ENCODE measurements around the gene MAGEH1. TPM values are rescaled to one million over a fixed set of nuclear protein-coding genes. Genes with fewer than 3 reads are reported as not detected.
A peak's percentile ranks its signal among the peaks of the same experiment; 100 is the strongest.

Gene MAGEH1
- total and polyA plus RNA-seq, 7 donors = 5.8 to 20.4 (median 8.2) TPM

DNA sequence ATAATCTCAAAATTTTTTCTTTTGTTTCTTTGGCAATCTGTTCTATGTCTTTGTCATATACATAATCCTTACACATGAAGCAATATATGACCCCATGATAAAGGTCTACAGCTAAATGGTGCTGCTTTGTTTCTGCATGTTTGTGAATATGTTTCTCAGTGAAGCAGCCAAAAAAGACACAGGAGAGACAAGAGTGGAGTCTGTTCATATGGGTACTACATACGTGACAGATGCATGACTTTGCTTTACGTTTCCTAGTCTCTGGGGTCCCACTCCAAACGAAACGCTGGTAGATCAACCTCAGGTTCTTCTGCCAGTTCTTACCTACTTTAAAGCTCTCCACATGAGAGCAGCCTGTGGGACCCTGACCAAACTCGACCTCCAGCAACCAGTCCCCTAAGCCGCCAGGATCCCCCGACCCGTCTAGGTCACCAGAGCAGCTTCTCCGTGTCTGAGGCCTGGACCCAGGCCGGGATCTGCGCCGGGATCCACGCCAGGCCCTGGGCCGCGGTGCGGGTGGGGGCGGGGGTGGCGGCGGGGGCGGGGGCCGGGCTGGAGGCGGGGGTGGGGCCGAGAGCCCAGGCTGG is 36.2 kb downstream of the MAGEH1 start:
- ATAC-seq = peak in 2 of 4 donors; percentile 66 to 72
- intact Hi-C loops (cut with DNase I) = no loop called here

DNA sequence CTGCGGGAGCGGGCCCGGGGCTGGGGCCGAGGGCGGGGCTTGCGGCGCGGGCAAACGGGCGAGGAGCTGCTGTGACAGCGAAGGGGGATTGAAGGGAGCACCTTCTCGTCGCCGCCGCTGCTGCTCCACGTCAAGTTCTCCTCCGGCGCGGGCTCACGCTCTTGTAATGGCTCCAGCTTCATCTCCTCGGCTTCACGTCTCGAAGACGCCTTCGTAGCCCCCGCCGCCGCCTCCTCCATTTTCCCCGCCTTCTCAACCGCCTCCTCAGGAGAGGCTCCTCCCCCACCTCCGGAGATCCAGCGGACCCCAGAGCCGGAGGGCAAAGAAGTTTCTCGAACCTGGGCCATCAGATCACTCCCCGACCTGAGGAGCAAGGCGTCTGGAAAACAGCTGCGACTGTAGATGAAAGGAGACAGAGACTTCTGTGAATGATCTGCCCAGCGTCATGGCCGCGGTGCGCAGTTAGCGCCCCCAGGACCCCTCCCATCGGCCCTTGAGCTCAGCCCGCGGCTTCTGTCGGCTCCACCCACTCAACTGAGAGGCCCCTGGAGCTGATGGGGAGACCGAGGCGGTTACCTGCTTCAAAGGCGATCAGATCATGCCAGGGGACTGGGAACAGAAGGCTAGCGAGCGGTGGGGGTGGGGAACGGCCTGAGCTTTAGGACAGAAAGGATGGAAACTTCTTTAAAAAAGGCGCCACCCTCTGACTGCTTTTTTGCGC is 36.8 kb downstream of the MAGEH1 start:
- H3K4me1 ChIP-seq = no peaks in the 10 kb centered on the region
- H3K27me3 ChIP-seq (ENCODE audit: insufficient read depth in 3 of 3, low read length in 2 of 3) = no peaks in the 10 kb centered on the region
- H3K27ac ChIP-seq = peak overlapping the region; percentile 74
- H3K36me3 ChIP-seq (ENCODE audit: insufficient read depth in 1 of 2, low read depth in 1 of 2) = no peaks in the 10 kb centered on the region
- DNase-seq (peak; percentile 56 to 76), ATAC-seq (peak; percentile 57 to 85 (median 66))
- no peaks in the 10 kb centered on the region for H3K9me3 ChIP-seq
- WGBS, 3 donors = 0 to 23% (median 0%) methylated on average over 26 to 54 of the region's 54 CpGs
- intact Hi-C loops (cut with DNase I) = no loop called here
- peak overlapping the region; percentile 77 for H3K4me3 ChIP-seq
- TF ChIP-seq, protein P1, sequence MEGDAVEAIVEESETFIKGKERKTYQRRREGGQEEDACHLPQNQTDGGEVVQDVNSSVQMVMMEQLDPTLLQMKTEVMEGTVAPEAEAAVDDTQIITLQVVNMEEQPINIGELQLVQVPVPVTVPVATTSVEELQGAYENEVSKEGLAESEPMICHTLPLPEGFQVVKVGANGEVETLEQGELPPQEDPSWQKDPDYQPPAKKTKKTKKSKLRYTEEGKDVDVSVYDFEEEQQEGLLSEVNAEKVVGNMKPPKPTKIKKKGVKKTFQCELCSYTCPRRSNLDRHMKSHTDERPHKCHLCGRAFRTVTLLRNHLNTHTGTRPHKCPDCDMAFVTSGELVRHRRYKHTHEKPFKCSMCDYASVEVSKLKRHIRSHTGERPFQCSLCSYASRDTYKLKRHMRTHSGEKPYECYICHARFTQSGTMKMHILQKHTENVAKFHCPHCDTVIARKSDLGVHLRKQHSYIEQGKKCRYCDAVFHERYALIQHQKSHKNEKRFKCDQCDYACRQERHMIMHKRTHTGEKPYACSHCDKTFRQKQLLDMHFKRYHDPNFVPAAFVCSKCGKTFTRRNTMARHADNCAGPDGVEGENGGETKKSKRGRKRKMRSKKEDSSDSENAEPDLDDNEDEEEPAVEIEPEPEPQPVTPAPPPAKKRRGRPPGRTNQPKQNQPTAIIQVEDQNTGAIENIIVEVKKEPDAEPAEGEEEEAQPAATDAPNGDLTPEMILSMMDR (IDR thresholded peaks at IDR 0.05) = no peak

More for the DNA sequence above, 36.2 kb downstream of the MAGEH1 start:
- WGBS, 3 donors = 7 to 23% (median 11%) methylated on average over 9 to 23 of the region's 23 CpGs
- H3K27ac ChIP-seq = peak overlapping the region; percentile 74
- H3K4me3 ChIP-seq = peak overlapping the region; percentile 77
- TF ChIP-seq, protein P1 (IDR thresholded peaks at IDR 0.05) = no peak
- no peaks in the 10 kb centered on the region for H3K27me3 ChIP-seq (ENCODE audit: insufficient read depth in 3 of 3, low read length in 2 of 3)
- no peaks in the 10 kb centered on the region for H3K4me1 ChIP-seq
- no peaks in the 10 kb centered on the region for H3K9me3 ChIP-seq
- H3K36me3 ChIP-seq (ENCODE audit: insufficient read depth in 1 of 2, low read depth in 1 of 2) = no peaks in the 10 kb centered on the region
- no peak for DNase-seq

- TF ChIP-seq, protein P1 (IDR thresholded peaks at IDR 0.05) = no peak
- 1 to 34% (median 2%) methylated on average over 29 to 34 of the region's 34 CpGs for WGBS, 3 donors
- Histone ChIP-seq H3K4me1 (no peaks in the 10 kb centered on the region), H3K4me3 (peak within 1 kb of the TSS; percentile 77), H3K9me3 (no peaks in the 10 kb centered on the region), H3K27me3 (ENCODE audit: insufficient read depth in 3 of 3, low read length in 2 of 3) (no peaks in the 10 kb centered on the region), H3K36me3 (ENCODE audit: insufficient read depth in 1 of 2, low read depth in 1 of 2) (no peaks in the 10 kb centered on the region), H3K27ac (peak within 1 kb of the TSS; percentile 74)
- ATAC-seq (peak; percentile 53 to 63 (median 54)), DNase-seq (peak; percentile 21 to 56)
- intact Hi-C loops (cut with DNase I) = no loop called here
These were observed 37.5 kb downstream of the MAGEH1 start, which contains the start of gene USP51 for GRCh38 chrX:55489314-55490009. Gene USP51, minus strand, starts transcription at chrX:55489848. Its CDS starts 909 bp downstream, at chrX:55488939.

- ATAC-seq (no peak), DNase-seq (no peak)
- intact Hi-C loops (cut with DNase I) = no loop called here
- Histone ChIP-seq H3K4me1 (no peaks in the 10 kb centered on the region), H3K4me3 (peak overlapping the region; percentile 77), H3K27ac (peak overlapping the region; percentile 74), H3K27me3 (ENCODE audit: insufficient read depth in 3 of 3, low read length in 2 of 3) (no peaks in the 10 kb centered on the region), H3K9me3 (no peaks in the 10 kb centered on the region), H3K36me3 (ENCODE audit: insufficient read depth in 1 of 2, low read depth in 1 of 2) (no peaks in the 10 kb centered on the region)
- TF ChIP-seq, protein P1 (IDR thresholded peaks at IDR 0.05) = no peak
- 75 to 79% (median 75%) methylated on average over 4 of the region's 4 CpGs for WGBS, 3 donors
These were observed 38.2 kb downstream of the MAGEH1 start for GRCh38 chrX:55490121-55490520.
